Fibroblast of lung (primary cell): ENCODE results near the gene MAP2K5.

Experiments
- EZH2 ChIP-seq: IDR thresholded peaks from 2 replicates; pipeline ENCODE4 v1.5.1; 2012; ENCODE audit warnings: low read length, control low read depth, mild to moderate bottlenecking; ENCODE audit errors: missing control alignments
- TF ChIP-seq, protein P1 (sequence below), 2 donors: IDR thresholded peaks in 1 of 2; conservative IDR thresholded peaks in 1 of 2; 1 replicate in 1 of 2; 2 replicates in 1 of 2; pipeline ENCODE4 v1.5.1; 2011 to 2012; ENCODE audit warnings: low read length in 2 of 2, control low read depth in 1 of 2, inconsistent platforms in 1 of 2, low read depth in 1 of 2, mild to moderate bottlenecking in 1 of 2

DNA sequence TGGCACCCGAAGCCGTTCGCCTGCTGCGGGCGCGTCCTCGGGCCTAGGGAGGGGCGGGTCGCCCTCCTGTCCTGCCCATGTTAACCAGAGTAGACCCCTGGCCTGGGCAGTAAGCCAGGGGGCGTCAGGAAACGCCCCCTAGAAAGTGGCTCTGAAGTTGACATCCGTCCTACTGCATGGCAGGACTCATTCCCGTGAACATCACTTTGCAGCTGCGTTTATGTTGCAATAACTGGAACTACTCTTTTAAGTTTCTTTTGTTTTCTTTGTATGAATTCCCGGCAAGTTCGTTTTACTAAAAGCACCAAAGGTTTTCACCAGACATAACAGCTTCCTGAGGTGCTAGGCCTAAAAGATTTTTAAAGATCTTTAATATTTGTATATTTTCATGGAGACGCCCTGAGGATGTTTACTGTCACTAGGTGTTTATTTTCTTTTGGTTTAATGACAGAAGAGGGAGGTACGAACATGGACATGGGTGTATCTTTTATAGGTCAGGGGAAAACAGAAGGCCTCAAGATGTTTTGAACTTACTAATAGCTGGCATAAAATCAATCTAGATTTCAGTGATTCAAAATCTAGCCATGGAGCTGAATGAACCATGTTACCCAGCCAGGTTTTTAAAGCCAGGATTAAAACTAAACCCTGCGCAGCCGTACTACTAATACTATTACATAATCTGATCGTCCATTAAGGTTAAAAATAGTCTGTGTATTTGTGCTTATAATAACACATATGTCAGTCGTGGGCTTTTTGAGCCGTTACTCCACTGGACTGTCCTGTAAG is 20.5 kb upstream of the MAP2K5 start:
- TF ChIP-seq, protein P1, sequence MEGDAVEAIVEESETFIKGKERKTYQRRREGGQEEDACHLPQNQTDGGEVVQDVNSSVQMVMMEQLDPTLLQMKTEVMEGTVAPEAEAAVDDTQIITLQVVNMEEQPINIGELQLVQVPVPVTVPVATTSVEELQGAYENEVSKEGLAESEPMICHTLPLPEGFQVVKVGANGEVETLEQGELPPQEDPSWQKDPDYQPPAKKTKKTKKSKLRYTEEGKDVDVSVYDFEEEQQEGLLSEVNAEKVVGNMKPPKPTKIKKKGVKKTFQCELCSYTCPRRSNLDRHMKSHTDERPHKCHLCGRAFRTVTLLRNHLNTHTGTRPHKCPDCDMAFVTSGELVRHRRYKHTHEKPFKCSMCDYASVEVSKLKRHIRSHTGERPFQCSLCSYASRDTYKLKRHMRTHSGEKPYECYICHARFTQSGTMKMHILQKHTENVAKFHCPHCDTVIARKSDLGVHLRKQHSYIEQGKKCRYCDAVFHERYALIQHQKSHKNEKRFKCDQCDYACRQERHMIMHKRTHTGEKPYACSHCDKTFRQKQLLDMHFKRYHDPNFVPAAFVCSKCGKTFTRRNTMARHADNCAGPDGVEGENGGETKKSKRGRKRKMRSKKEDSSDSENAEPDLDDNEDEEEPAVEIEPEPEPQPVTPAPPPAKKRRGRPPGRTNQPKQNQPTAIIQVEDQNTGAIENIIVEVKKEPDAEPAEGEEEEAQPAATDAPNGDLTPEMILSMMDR (conservative IDR thresholded peaks at IDR 0.05 in 1 of 2, IDR thresholded peaks at IDR 0.05 in 1 of 2; ENCODE audit: low read depth in 1 of 2, low read length in 2 of 2) = no peak
- no peak for TF ChIP-seq EZH2
